GM19452 (cell line): ENCODE results near the gene AFAP1L2.

ENCODE experiments used
- ATAC-seq: cut with Tn5 transposase; IDR thresholded peaks from one replicate; pipeline ENCODE4 v1.9.1; 2021; ENCODE audit not compliant: unreplicated experiment

Gene AFAP1L2

GRCh38 chr10:114276066-114276465, 128.2 kb downstream of the AFAP1L2 start:
- ATAC-seq = no peak

GRCh38 chr10:114274616-114275453, 129.5 kb downstream of the AFAP1L2 start:
- ATAC-seq = no peak

- no peak for ATAC-seq
Measured at GRCh38 chr10:114273910-114274309, 130.4 kb downstream of the AFAP1L2 start.

DNA sequence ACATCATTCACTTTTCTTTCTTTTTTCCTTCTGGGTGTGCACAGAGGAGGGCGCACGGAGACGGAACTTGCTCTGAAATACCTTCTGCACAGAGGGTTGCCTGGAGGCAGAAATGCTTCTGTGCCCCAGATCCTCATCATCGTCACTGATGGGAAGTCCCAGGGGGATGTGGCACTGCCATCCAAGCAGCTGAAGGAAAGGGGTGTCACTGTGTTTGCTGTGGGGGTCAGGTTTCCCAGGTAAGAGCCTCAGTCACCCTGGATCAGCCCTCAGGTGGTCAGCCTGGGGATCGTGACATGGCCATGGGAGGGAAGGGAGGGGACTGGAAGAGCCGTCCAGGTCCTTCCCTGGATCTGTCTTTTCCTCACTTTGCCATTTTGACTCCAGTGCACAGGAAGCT, 131.6 kb downstream of the AFAP1L2 start:
- ATAC-seq = no peak

GRCh38 chr10:114271779-114272167, 132.5 kb downstream of the AFAP1L2 start:
- no peak for ATAC-seq

DNA sequence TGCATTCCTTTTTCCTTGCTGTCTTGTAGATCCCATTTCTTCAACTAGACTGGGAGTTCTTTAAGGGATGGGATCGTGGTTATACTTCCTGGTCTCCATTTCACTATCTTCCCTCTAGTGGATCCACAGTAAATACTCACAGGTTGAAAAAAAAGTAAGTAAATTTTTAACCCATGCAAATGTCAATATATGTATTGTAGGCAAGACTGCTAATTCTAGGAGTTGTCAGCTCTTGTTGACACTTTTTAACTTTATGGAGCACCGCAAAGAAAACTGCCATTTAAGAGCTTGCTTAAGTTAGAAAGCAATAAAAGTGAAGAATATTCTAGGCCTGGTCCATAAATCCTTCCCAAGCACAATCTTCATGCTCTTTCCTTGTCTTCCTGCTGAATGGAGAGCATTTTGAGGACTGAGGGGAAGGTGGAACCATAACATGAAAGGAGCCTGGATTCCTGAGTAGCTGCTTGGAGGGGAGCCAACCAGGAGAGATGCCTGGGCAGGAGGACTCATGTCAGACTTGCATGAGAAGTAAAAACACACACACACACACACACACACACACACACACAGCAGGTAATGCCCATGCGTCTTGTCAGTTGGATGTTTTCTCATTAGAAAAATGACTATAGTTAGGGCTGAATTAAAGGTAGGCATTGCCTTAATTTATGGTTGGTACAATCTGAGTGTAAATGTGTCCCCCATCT, 133.1 kb downstream of the AFAP1L2 start:
- ATAC-seq = no peak

GRCh38 chr10:114266521-114266920, 137.8 kb downstream of the AFAP1L2 start:
- ATAC-seq = no peak

GRCh38 chr10:114265392-114266053, 138.8 kb downstream of the AFAP1L2 start:
- no peak for ATAC-seq

DNA sequence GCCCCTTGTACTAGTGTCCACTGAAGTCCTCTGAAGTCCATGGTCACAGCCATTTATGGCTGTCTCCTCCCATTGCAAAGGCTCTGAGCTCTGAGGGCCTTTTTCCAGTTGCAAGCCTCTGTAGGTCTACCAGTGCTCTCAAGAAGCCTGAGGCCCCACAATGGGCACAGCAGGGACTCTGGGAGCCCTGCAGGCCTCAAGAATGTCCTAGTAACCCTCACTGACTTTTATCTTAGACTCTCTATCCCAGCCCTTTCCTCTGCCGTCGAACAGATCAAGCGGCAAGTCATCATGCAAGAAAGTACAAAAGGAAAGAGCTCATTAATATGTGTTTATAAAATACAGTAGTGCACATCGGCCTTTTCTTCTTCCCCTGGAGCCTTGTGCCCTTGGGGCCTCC, 141.8 kb downstream of the AFAP1L2 start:
- no peak for ATAC-seq

GRCh38 chr10:114261076-114261475, 143.2 kb downstream of the AFAP1L2 start:
- no peak for ATAC-seq

GRCh38 chr10:114260366-114260765, 143.9 kb downstream of the AFAP1L2 start:
- ATAC-seq = no peak

- no peak for ATAC-seq
Measured at GRCh38 chr10:114259824-114260223, 144.5 kb downstream of the AFAP1L2 start.

- ATAC-seq = no peak
Measured at GRCh38 chr10:114258274-114258840, 145.9 kb downstream of the AFAP1L2 start.

- no peak for ATAC-seq
Measured at GRCh38 chr10:114257498-114257897, 146.8 kb downstream of the AFAP1L2 start.

DNA sequence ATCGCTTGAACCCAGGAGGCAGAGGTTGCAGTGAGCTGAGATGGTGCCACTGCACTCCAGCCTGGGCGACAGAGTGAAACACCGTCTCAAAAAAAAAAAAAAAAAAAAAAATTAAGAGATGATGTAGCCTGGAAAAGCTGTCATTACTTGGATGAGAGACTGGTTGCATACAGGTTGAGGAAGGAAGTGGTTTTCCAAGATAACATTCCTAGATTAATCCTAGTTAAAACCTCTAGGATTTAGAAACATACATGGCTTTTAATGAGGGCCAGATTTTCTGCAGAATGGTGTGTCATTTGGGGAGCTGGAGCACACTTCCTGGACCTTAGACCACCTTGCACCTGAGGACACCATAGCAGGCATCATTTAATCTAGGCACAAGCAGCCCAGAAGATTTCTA, 147.5 kb downstream of the AFAP1L2 start:
- ATAC-seq = no peak

DNA sequence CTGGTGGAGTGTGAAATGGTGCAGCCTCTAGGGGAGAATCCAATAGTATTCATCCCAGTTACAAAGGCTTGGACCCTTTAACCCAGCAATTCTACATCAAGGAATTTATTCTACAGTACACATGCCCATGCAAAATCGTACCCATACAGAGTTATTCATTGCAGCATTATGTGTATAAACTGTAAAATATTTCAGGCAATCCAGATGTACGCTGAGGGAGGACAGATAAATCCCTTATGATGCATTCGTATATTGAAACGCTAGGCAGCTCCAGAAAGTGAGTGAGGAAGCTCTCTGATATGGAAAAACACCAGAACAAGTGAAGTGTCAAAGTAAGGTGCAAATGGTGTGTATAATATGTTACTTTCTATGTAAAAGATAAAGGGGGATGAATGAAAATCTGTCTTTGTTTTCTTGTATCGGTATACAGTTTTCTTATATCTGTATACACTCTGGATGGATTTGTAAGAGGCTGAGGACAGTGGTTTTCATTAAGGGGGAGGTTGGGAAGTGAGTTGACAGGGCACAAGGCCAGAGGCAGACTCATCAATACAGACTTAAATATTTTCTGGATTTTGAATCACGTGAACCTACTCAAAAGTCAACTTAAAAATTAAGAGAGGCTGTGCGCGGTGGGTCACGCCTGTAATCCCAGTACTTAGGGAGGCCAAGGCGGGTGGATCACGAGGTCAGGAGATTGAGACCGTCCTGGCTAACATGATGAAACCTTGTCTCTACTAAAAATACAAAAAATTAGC, 148.1 kb downstream of the AFAP1L2 start:
- no peak for ATAC-seq

GRCh38 chr10:114255227-114255626, 149.1 kb downstream of the AFAP1L2 start:
- no peak for ATAC-seq

GRCh38 chr10:114252883-114253282, 151.4 kb downstream of the AFAP1L2 start:
- ATAC-seq = no peak

GRCh38 chr10:114252092-114252491, 152.2 kb downstream of the AFAP1L2 start:
- no peak for ATAC-seq

GRCh38 chr10:114250716-114251115, 153.6 kb downstream of the AFAP1L2 start:
- ATAC-seq = no peak

GRCh38 chr10:114250236-114250635, 154.1 kb downstream of the AFAP1L2 start:
- ATAC-seq = no peak
